GM21529 (cell line): ENCODE measurements around the gene TSPAN5.
"Not testable (repeated sequence)": the region's sequence is repeated elsewhere in the genome, so short reads cannot be mapped to it uniquely, and the experiment has no call there.

Source experiments
- ATAC-seq: cut with Tn5 transposase; IDR thresholded peaks from one replicate; pipeline ENCODE4 v1.9.1; 2021; ENCODE audit not compliant: unreplicated experiment

Gene TSPAN5

DNA sequence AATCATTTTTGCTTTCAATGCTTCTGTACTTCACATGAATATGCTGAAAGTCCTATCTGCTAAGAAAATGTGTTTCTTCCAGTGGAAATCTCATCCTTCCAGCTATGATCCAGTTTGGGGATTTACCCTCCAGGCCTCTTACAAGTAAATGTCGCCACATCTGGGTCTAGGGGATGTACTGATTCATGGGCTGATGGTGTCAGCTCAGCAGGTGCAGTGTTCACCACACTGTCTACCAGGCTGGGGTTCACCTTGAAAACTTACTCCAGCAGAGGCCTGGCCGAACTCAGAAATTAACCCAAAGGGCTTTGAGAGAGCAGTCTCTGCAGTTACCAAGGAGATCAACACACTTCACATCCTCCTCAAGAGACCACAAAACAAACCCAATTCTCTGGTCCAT, 154.3 kb downstream of the TSPAN5 start:
- no peak for ATAC-seq

GRCh38 chr4:98503676-98504075, 154.7 kb downstream of the TSPAN5 start:
- no peak for ATAC-seq

- ATAC-seq, result no peak
These were observed 155.8 kb downstream of the TSPAN5 start for GRCh38 chr4:98502624-98503023.

- no peak for ATAC-seq
These were observed 156.4 kb downstream of the TSPAN5 start for GRCh38 chr4:98502031-98502430.

- ATAC-seq, result no peak
These were observed 157.0 kb downstream of the TSPAN5 start for GRCh38 chr4:98501383-98501782.

- ATAC-seq, result no peak
These were observed 159.6 kb downstream of the TSPAN5 start for GRCh38 chr4:98498774-98499173.

GRCh38 chr4:98496152-98496845, 162.1 kb downstream of the TSPAN5 start:
- ATAC-seq, result no peak

DNA sequence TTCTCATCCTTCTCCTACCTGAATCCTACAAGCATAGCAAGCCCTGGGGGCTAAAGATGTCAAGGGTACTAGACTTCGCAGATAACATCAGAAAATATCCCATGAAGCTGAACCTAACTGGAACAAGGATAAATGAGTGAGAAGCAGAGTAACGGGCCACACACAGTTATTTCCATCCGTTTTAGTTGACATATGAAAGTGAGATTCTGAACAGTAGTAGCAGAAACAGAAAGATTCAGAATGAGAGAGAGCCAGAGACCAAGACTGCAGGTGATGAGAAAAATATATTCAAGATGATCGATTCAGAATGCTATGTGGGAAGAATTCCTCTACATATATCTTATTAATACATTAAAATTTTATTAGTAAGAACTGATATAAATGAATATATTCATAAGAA, 165.1 kb downstream of the TSPAN5 start:
- ATAC-seq, result peak; percentile 90

- no peak for ATAC-seq
These were observed 166.4 kb downstream of the TSPAN5 start for GRCh38 chr4:98491899-98492559.

DNA sequence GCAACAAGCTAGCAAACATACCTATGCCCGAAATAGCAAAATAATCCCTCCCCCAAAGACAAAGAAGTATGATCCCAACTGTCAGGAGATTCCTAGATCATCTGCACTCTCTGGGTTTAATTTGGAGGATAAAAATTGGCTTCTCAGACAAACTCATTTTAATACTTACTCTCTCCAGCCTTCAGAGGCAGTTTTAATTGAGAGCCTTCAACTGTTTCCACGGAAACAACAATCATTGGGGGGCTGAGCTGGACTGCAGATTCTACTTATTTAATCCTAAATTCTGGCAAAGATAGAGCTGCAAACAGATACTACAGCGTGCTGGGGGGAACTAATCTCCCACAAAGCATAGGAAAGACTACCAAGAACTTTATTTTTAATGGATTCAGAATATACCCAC, 168.2 kb downstream of the TSPAN5 start:
- ATAC-seq, result no peak

DNA sequence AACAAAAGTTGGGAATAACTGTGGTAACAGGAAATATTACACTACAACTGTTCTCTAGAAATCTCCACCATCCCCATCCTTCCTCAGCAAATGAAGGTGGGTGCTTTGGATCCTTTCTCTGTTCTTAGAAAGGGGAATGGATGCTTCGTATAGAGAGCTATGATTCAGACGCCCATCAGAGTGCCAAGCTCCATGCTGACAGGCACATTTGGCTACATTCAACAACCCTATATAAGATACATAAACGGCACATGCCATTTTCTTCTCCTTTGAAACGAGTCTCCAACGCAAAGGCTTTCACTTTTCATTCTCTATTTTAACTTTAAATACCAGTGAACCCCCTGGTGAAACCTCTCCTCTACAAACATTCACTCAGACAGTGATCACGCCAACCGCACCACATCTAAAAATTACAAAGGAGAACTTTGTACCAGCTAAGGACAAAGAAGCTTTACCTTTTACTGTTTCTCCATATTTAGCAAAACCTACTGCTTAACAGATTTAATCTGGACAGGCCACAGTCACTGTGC, 172.5 kb downstream of the TSPAN5 start:
- no peak for ATAC-seq

- no peak for ATAC-seq
These were observed 174.4 kb downstream of the TSPAN5 start for GRCh38 chr4:98484031-98484430.

DNA sequence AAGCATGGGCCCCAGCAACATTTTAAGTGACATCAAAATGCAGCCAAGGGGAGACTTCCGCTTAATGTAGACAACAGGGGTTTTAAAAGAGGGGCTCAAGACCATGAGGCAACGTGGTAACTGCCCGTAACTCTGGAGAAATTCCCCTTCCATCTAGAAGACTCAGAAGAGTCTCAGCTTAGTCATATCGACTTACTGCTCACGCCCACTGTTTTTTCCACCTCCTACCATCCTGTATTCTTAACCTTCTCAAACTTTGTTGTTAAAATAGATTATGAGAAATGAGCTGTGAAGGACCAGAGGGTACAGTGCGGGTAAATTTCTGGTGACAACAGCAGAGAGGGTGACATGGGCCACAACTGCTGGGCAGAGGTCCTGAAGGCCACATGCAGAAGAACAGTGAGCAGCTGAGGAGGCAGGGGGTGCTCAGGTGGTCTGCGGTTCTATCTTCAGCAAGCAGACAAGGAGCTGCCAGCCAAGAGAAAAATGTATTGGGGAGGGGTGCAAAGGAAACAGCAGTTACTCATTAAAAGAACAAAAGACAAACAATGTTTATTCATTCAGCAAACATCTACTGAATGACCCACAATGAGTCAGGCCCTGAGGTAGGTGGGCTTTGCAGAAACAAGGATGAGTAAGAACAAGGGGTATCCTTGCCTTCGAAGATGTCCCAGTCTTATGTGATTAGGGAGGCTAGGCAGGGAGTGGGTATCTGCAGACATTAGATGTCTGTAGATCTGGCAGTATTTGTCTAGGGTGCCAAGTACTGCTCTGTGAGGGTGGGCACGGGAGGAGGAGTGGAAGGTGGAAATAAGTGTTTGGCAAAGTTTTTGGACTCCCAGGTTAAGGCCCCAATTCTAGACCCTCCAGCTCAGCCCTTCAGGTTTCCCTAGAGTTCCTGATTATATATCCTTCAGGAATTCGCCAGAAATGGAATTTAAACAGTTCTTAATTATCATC, 175.3 kb downstream of the TSPAN5 start:
- ATAC-seq, result peak; percentile 96

- peak; percentile 24 for ATAC-seq
These were observed 175.9 kb downstream of the TSPAN5 start for GRCh38 chr4:98482503-98482846.

DNA sequence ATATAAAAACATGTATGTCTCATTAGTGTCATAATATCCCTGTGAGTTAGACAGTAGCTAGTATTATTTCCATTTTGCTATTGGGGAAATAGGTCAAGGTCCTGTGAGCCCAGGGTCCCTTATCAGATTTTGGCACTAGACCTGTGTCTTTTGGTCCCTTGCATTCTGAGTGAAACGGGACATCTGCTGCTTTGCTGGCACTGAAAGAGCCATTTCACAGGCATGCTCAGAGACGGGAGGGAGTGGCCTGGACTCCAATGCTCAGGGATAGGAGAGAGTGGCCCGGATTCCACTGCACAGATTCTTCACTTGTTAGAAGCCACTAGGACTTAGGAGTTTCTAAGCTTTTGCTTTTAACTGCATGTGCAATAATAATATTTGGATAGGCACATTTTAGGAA, 177.2 kb downstream of the TSPAN5 start:
- no peak for ATAC-seq

GRCh38 chr4:98480535-98480934, 177.9 kb downstream of the TSPAN5 start:
- ATAC-seq, result no peak

DNA sequence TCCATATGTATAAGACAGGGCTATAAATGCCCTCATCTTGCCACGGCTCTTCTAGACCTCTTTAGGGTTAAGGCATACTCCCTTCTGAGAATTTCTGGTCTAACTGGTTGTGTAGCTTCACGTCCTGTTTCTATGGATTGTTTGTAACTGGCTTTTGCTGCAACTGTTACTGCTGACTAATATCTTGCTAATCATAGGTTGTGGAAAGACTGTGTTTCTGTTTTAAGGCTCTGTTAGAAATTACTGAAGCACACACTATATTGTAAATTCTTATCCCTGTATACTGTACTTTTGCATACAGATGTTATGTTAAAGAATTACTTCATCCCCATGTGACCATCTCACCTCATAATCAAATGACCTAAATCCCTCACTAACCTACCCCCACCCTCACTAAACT, 178.8 kb downstream of the TSPAN5 start:
- not testable (repeated sequence) for ATAC-seq

GRCh38 chr4:98476891-98477290, 181.5 kb downstream of the TSPAN5 start:
- no peak for ATAC-seq

DNA sequence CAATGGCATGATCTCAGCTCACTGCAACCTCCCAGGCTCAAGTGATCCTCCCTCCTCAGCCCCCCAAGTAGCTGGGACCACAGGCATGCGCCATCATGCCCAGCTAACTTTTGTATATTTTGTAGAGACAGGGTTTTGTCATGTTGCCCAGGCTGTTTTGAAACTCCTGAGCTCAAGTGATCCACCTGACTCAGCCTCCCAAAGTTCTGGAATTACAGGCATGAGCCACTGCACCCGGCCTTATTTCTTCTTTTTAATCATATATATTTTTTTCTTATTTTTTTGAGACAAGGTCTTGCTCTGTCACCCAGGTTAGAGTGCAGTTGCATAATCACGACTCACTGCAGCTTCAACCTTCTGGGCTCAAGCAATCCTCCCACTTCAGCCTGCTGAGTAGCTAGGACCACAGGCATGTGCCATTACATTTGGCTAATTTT, 184.0 kb downstream of the TSPAN5 start:
- ATAC-seq, result no peak

- ATAC-seq, result no peak
These were observed 185.4 kb downstream of the TSPAN5 start for GRCh38 chr4:98473046-98473445.

- ATAC-seq, result no peak
These were observed 187.6 kb downstream of the TSPAN5 start for GRCh38 chr4:98470831-98471230.
